ENCODE data around the gene KCNQ1OT1. TPM values are rescaled to one million over a fixed set of nuclear protein-coding genes. Genes with fewer than 3 reads are reported as not detected.

Gene KCNQ1OT1
- total RNA-seq, 4 donors from 2014 or later = 0.66 to 2.5 (median 1.3) TPM

DNA sequence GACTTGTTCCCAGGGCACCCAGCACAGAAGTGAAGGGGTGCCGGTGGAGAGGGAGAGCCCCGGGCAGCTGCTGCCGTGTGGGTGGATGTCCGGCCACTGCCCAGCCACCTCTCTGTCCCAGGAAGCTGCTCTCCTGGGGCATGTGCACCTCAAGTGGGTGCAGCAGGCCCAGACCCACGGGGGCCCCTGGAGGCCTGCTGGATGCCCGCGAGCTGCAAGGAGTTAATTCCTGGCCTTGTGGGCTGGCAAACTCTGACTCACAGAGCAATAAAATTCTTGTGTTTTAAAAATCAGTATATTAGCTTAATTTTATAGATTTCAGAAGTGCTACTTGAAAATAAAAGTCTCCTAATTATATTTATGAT is 37.4 kb upstream of the KCNQ1OT1 start:
- no peak for TF ChIP-seq EP300 (IDR thresholded peaks at IDR 0.05)
- no peak for TF ChIP-seq POLR2A (IDR thresholded peaks at IDR 0.05; ENCODE audit: low read depth)
- TF ChIP-seq POLR2AphosphoS5 (IDR thresholded peaks at IDR 0.05) = no peak
- TF ChIP-seq CTCF (IDR thresholded peaks at IDR 0.05) = no peak
- no peak for DNase-seq (ENCODE audit: extremely low spot score)
- Histone ChIP-seq H3K27ac (replicated peaks in 1 of 4) (no peak overlapping the region), H3K4me3 (no peak overlapping the region), H3K9me3 (no peaks in the 10 kb centered on the region), H3K36me3 (no peaks in the 10 kb centered on the region), H3K27me3 (no peaks in the 10 kb centered on the region), H3K4me1 (peaks cover 0 to 18% (median 15%) of the 10 kb centered on the region in 4 donors)
- WGBS = 80% methylated on average over 4 of the region's 7 CpGs
- intact Hi-C loops (cut with DNase I) = no loop called here

GRCh38 chr11:2736577-2737225 is 36.9 kb upstream of the KCNQ1OT1 start:
- DNase-seq (ENCODE audit: extremely low spot score) = no peak
- Histone ChIP-seq H3K27ac (replicated peaks in 1 of 4) (no peak overlapping the region), H3K27me3 (no peaks in the 10 kb centered on the region), H3K9me3 (no peaks in the 10 kb centered on the region), H3K4me1 (peaks cover 0 to 18% (median 10%) of the 10 kb centered on the region in 4 donors), H3K4me3 (no peak overlapping the region), H3K36me3 (no peaks in the 10 kb centered on the region)
- WGBS = 94% methylated on average over 18 of the region's 21 CpGs
- TF ChIP-seq EP300 (IDR thresholded peaks at IDR 0.05) = no peak
- no peak for TF ChIP-seq POLR2AphosphoS5 (IDR thresholded peaks at IDR 0.05)
- no peak for TF ChIP-seq POLR2A (IDR thresholded peaks at IDR 0.05; ENCODE audit: low read depth)
- TF ChIP-seq CTCF (IDR thresholded peaks at IDR 0.05) = no peak
- intact Hi-C loops (cut with DNase I) = no loop called here

DNA sequence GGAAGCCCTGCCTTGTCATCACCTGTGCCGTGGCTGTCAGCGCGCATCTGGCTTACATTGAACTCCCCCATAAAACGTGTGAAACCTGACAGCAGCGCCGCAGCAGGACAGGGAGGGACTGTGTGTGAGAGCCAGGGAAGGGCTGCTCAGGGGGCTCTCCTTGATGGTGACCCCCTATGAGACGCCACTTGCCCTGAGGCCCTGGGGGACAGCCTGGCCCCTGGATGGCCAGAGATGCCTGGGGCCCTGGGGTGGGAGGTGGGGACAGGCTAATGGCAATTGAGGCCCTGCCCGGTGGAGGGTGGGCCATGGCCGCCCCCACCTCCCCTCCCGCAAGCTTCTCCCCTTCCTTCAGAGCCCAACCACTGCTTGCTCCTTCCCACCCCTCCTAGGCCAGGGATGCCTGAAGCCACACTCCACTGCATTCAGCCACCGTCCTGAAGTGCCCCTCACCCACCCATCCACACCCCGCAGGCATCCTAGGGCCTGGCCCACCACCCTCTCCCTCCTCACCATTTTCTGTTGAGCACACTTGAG is 35.3 kb upstream of the KCNQ1OT1 start:
- Histone ChIP-seq H3K4me3 (no peak overlapping the region), H3K36me3 (no peaks in the 10 kb centered on the region), H3K9me3 (no peaks in the 10 kb centered on the region), H3K27ac (replicated peaks in 1 of 4) (no peak overlapping the region), H3K27me3 (no peaks in the 10 kb centered on the region), H3K4me1 (peaks cover 0 to 26% (median 3%) of the 10 kb centered on the region in 4 donors)
- TF ChIP-seq EP300 (IDR thresholded peaks at IDR 0.05) = no peak
- no peak for TF ChIP-seq POLR2AphosphoS5 (IDR thresholded peaks at IDR 0.05)
- TF ChIP-seq CTCF (IDR thresholded peaks at IDR 0.05) = no peak
- TF ChIP-seq POLR2A (IDR thresholded peaks at IDR 0.05; ENCODE audit: low read depth) = no peak
- no peak for DNase-seq (ENCODE audit: extremely low spot score)
- 96% methylated on average over 5 of the region's 12 CpGs for WGBS
- intact Hi-C loops (cut with DNase I) = no loop called here

GRCh38 chr11:2734181-2735052 is 34.6 kb upstream of the KCNQ1OT1 start:
- WGBS = 92% methylated on average over 25 of the region's 32 CpGs
- TF ChIP-seq EP300 (IDR thresholded peaks at IDR 0.05) = no peak
- TF ChIP-seq CTCF (IDR thresholded peaks at IDR 0.05) = no peak
- no peak for TF ChIP-seq POLR2A (IDR thresholded peaks at IDR 0.05; ENCODE audit: low read depth)
- no peak for TF ChIP-seq POLR2AphosphoS5 (IDR thresholded peaks at IDR 0.05)
- Histone ChIP-seq H3K9me3 (no peaks in the 10 kb centered on the region), H3K36me3 (no peaks in the 10 kb centered on the region), H3K4me3 (no peak overlapping the region), H3K4me1 (peaks cover 0 to 26% (median 3%) of the 10 kb centered on the region in 4 donors), H3K27me3 (no peaks in the 10 kb centered on the region), H3K27ac (replicated peaks in 1 of 4) (no peak overlapping the region)
- intact Hi-C loops (cut with DNase I) = no loop called here
- no peak for DNase-seq (ENCODE audit: extremely low spot score)
